Activated CD8-positive, alpha-beta memory T cell treated with anti-CD3 and anti-CD28 coated beads, Interleukin-2, amount 50 U/mL, for 1 hour (primary cell): Measurements from ENCODE around the gene IQCH.
"Not testable (repeated sequence)": the region's sequence is repeated elsewhere in the genome, so short reads cannot be mapped to it uniquely, and the experiment has no call there.

Experiments used
- DNase-seq: peaks from one replicate; pipeline ENCODE4 v3.0.0-alpha.2; 2020; ENCODE audit errors: extremely low read depth

The IQCH gene

DNA sequence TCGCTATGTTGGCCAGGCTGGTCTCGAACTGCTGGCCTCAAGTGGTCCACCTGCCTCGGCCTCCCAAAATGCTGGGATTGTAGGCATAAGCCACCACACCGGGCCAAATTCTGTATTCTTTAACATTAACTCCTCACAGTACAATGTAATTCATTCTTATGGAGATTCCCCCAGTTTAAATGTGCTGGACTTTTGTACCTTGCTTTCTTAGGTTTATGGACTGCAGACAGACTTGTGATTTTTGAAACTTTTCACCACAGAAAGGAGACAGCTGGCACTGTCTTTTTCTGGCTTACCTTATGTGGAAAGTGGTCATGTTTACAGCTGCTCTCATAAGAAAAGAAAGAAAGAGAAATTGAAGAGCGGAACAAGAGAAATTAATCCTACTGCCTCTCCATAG is 103.8 kb downstream of the IQCH start:
- no peak for DNase-seq

DNA sequence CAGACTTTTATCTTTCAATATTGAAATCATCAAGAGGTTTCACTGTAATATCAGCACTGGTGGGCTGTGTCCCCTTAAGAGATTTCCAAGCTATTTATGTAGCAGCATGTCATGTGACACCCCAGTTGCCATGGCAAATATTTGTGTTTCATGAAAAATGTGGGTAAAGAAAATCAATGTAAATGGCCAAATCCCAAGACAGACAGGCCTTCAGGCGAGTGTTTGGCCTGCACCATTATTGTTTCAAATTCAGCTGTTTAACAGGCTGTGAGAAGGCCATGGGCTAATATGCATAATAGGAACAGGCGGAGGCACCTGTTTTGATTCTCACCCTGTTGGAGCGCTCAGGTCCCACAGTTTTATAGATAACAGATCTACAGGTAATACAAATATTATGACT is 104.2 kb downstream of the IQCH start:
- no peak for DNase-seq

DNA sequence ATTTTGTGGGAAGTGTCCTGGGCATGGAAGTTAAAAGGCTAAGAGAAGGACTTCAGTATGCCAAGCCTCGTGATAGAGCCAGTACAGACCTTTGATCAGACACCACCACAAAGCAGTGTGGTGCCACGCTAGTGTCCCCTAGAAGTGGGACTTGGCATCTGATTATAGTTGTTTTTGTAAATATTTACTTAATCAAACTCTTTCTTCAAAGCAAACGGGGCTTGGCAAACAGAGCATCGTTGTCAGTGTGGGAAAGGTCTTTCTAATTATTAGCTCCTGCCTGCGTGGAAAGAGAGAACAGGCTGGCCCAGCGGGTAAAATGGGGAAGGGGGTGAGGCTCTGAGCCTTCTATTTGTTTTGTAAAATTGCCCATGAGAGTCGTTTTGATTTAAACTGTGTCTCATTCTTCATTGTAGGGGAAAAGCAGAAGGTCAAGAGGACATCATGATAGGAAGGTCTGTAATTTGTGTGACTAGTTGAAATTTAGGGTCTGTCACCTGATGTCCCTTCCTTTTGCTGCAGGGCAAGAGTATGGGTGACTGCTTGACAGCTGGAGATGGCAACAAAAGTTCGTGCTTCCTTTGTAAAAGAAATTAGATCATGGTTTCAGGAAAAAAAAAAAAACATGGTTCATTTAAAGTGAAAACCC is 105.0 kb downstream of the IQCH start:
- DNase-seq = no peak

DNA sequence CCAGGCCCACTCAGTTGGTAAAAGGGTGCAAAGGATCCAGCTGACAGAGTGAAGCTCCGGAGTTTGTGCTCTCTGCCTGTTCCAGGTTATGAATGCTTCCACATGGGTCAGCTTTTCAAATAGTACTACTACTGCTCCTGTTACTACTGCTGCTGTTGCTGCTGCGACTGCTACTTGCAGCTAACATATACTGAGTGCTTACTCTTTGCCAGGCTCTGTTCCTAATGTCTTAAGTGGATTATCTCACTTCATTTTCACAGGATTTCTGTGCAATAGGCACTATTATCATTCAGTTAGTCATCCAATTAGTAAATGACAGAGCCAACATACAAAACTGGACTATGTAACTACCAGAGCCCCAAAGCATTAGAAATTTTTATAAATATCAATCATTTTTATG is 106.5 kb downstream of the IQCH start:
- DNase-seq = no peak

DNA sequence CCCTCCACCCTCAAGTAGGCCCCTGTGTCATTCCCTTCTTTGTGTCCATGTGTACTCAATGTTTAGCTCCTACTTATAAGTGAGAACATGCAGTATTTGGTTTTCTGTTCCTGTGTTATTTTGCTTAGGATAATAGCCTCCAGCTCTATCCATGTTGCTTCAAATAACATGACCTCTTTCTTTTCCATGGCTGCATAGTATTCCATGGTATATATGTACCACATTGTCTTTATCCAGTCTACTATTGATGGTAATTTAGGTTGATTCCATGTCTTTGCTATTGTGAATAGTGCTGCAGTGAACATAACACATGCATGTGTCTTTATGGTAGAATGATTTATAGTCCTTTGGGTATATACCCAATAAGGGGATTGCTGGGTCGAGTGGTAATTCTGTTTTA is 109.1 kb downstream of the IQCH start:
- not testable (repeated sequence) for DNase-seq

DNA sequence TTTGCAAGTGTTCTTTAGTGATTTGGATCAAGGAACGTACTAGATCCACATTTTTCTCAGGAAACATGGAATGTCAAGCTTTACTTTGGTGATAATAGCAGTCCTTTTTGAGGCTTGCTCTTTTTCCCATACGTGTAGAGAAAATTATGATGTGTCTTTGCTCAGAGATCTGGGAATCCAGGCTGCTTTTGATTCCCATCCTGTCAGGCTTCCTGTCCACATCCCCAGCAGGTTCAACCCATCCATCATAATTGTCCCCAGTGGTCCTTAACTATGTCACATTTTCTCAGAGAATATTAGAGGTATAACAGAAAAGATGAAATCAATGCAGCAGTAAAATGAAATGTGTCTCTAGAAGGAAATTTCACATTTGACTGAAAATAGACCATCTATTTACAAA is 111.4 kb downstream of the IQCH start:
- DNase-seq = no peak

DNA sequence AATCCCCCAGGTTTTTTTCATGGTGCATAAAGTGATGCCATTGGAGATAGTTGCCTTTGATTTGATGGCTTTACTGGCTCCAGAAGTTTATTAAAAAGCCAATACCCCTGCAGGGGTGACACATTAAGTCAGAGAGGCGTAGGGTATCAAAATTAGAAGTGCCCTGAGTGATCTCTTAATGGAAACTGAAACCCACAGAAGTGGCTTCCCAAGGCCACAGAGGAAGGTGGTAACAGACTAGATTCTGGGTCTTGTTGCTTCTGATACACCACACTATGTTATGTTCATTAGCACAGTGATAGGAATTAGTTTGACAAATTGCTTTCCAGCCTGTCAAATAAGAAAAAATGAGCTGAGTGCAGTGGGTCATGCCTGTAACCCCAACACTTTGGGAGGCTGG is 112.3 kb downstream of the IQCH start:
- no peak for DNase-seq

DNA sequence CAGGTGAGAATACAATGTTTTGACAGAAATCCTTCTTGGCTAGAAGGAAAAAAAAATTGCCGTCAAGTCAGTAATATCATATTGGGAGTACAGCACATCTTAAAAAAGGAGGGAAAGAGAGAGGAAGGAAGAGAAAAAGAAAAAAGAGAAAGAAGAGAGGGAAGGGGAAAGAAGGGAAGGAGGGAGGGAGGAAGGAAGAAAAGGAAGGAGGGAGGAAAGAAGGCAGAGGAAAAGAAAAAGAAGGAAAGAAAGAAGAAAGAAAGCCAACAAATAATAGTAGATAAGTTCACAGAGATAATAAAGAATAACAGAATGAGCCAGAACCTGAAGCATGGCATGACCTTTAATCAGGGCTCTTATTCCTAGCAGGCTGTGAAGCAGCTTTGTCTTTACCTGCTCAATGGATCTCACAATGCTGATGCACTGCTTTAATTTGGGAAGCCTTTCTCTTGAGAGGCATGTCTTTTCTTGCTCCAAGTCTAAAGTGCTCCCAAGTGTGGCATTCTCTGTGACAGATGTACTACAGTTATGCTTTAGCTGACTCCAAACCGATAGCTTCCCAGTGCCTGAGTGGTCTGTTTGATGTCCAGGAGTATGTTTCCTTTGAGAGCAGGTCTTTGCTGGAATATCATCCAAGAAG is 114.9 kb downstream of the IQCH start:
- DNase-seq = no peak

DNA sequence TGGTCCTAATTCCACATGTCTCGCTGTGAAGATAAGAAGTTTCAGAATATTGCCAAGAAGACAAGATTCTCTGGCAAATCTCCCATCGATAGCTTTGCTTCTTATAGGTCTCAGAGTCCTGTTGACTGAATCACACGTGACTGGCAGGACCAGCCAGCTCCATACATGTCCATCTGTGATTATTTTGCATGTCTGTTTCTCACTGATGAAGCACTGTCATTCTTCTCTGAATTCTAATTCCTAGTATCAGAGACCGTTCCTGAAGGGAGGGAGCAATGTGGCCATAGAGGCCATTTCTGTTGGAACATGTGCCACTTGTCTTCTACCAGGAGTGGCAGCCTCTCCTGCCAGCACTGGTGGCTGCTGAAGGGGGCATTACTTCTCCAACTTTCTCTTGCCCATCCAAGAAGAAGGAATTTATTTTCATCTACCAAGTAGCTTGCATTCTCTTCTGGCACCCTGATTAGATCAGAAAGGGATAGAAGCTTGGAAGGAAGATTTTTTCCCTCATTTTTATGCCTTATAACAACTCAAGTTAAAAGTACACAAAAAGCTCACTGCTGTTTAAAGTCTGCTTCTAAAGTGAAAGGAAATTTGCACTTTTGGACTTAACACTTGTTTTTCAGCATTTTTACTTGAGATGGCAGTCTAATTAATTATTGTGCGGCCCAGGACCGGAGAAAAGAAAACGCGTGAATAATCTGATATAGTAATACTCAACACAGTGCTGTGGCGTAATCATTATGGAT is 115.8 kb downstream of the IQCH start:
- no peak for DNase-seq

DNA sequence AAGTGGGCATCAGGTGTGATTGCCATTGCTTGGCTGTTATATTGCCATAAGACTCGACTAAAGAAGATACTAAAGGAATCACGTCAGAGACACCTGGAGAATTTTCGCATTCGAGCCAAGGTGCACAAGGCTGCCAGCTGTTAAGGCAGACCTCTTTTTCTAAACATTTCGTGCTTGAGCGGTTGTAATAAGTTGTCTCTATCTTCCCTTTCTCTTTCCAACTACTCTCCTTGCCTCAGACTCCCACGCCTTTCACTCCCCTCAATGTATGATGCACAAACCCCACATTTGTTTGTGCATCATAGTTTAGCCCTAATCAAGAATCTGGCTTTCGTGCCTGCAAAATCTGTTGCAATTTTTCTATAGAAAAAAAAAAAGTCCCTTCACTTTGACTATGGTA is 118.0 kb downstream of the IQCH start:
- DNase-seq = no peak

DNA sequence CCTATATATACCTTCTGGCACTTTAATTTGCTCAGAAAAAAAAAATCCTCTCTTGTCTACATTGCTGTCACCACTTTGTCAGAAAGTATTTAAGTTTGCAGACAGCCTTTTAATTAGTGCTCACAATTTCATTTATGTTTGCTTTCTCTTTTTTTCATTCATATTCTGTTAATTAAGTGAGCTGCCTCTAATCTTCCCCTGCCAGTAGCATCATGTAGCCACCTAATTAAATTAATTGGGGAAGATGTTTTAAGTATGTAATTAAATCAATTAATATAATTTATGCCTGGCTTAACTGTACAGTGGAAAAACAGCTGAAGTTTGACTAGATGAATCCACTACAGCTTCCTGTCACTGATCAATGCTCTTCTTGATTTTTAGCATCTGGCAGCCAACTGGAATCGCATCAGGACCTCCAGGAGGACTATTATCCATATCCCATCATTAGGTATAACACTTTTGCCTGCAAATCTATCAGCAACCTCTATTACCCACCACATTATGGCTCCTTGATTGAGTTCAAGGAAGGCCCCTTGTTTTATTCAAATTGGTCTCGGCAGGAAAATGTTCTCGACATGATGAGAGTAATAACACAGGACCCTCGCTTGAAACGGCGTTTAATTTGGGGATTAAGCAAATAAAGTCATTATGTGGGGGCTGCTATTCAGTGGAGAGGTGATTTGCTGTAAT is 118.5 kb downstream of the IQCH start:
- DNase-seq = no peak

DNA sequence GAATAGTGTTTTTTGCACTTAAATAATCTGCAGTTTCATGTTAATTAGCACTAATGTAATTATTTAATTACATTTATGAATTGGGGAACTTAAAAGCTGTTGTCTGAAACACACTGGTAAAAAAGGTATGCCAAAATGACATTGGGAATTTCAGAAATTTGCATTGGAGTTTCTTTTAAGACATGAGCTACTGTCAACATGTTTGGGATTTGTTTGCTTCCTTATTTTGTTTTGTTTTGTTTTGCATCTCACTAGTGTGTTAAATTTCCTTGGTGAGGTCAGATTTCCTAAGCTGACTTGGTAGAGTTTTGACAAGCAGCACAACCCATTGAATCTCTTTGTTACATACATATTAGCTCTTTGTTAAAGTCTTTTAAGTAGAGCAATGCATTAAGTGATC is 119.4 kb downstream of the IQCH start:
- DNase-seq = no peak

DNA sequence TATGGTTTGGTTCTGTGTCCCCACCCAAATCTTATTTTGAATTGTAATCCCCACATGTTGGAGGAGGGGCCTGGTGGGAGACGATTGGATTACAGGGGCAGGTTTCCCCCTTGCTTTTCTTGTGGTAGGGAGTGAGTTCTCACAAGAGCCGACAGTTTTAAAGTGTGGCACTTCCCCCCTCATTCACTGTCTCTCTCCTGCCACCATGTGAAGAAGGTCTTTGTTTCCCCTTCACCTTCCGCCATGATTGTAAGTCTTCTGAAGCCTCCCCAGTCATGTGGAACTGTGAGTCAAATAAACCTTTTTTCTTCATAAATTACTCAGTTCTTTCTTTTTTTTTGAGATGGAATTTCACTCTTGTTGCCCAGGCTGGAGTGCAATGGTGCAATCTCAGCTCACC is 124.9 kb downstream of the IQCH start:
- DNase-seq = no peak

DNA sequence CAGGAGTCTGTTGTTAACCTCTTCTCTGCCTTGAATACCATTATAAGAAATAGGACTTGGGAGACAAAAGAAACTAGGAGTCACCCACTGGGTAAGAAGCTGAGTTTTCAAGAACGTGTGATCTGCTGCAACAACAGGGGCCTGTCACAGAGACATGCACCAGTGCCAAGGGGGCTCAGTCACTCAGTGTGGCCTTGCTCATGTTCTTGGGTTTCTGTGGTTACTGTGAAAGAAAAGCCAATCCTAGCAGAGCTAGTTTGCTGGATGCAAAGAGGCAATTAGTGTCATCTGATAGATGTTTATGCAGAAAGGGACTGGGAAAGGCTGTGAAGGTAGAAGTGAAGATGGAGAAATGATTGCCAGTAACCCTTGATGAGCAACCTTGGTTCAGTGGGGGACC is 126.3 kb downstream of the IQCH start:
- DNase-seq = no peak

DNA sequence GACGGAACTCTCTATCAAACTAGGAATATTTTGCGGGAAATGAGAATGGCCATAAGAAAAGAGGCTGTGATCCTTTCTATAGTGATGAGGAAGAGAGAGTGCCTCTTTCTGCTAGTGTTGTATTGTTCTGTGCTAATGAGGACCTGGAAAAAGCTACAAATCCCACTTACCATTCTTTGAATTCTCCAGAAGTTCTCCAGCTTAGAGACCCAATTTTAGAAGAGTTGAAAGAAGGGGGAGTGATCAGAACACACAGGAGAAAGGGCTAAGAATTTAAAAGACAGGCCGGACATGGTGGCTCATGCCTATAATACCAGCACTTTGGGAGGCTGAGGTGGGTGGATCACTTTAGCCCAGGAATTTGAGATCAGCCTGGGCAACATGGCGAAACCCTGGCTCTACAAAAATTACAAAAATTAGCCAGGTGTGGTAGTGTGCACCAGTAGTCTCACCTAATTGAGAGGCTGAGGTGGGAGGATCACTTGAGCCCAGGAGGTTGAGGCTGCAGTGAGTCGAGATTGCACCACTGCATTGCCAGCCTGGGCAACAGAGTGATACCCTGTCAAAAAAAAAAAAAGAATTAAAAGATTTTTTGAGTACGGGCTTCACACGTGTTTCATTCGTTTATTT is 126.9 kb downstream of the IQCH start:
- no peak for DNase-seq

DNA sequence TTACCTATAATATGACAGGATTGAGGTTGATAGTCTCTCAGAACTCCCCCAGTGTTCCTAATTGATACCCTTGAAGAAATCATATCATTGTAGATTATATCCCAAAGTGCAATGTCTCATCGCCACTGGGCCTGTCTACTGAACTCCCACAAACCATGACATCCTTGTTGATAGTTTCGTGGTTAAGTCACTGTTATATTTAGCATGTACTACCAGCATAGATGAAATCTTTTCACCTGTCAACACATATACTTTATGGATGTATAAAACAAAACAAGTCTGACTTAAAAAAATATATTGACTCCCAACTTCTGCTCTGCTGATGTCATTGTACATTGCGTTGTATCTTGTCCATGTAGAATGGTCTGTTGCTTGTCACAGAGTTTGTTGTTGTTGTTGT is 128.1 kb downstream of the IQCH start:
- DNase-seq = no peak

DNA sequence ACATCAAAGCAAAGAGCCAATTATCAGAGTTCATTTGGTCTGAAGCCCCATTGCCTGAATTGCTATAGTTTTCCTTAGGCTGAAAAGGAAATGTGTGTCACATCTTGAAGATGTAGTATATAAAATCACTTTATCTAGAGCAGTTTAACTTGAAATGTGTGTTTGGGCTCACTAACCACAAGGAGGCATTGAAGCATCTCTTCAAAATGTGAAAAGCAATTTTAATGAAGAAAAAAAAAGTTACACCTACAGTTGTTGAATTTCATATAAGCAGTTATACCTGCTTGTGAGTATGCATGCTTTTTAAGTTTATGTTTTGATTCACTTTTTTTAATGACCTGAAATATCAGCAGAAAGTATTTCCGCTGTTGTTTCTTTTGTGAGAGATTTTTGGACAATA is 129.3 kb downstream of the IQCH start:
- DNase-seq = no peak

DNA sequence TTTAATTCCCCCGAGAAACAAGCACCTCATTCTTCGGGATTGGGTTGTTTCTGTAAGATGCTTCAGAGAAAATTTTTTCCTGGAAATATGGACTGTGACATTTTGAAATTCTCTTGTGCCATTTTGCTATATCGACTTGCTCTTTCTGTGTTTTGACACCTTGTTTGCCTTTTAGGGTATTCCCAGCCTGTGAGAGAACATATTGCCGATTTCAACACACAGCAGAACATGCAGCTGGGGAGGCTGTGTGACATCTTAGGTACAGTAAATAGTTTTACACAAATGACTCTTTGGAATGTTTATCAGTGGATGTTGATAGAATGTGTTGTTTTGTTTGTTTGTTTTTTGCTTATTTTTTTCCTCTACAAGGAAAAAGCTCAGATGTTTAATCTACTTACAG is 130.2 kb downstream of the IQCH start:
- no peak for DNase-seq

DNA sequence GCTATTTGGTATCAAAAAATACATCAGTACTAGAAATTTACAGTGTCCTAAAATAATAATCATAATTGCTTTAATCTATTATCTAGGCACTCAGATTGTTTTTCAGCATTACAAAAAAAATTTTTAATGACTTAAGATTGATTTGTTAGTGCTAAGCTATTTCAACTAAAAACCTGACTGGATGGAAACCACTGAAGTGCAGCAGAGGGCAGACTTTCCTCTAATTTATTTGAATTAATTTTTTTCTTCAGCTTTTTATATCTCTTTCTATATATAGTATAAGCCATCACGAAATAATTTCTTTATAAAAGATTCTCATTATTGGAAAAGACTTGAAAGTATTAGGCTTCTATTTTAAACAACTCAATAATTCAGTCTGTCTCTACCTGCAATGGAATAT is 131.4 kb downstream of the IQCH start:
- DNase-seq = no peak

DNA sequence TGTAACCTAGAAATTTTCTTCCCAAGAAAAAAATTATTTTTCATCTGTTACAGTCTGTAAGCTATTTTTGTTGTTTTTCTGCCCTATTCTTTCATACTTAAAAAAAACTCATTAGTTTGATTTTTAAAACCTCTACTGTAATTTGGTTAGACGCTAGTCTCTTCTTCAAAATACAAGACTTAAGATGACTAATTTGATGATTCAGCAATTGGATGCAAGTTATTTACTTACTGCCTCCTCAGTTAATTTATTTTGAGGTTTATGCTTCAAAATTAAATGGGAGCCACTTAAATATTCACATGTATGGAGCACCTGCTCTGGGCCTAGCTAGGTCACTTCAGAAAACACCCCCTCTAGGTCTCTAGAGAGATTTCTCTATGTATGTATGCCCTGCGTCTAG is 132.4 kb downstream of the IQCH start:
- DNase-seq = no peak

DNA sequence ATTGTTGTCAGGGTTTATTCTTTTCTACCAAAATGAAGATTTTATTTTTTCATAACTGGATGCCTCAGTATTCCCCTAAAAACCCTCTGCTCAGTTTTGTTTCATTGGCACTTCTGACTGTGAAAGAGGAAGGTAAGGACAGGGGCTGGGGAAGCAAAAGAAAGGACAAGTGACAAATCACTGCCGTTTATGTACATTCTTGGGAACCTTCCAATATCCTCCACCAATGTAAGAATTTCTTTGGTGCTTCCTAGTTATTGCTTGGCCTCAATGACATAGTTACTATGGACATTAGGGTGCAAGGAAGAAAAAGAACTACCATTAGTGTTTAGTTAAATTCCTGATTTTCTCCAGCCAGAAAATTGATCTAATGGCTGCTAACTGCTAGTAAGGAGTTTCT is 135.4 kb downstream of the IQCH start:
- DNase-seq = no peak
